Measurements from ENCODE around the gene ZNF30. TPM values are rescaled to one million over a fixed set of nuclear protein-coding genes. Genes with fewer than 3 reads are reported as not detected.
"Not testable (repeated sequence)": the region's sequence is repeated elsewhere in the genome, so short reads cannot be mapped to it uniquely, and the experiment has no call there.

Gene ZNF30
- total RNA-seq, 4 donors from 2014 or later, result 0.26 to 7.1 (median 2.8) TPM

GRCh38 chr19:34963573-34964406, 37.1 kb downstream of the ZNF30 start, which contains the start of gene ZNF792:
ZNF792 (minus strand) TSS chr19:34964229; CDS start chr19:34963662, 567 bp downstream.
- Histone ChIP-seq H3K4me3 (peak within 1 kb of the TSS; percentile 54 to 70), H3K27ac (peak within 1 kb of the TSS; percentile 16 to 60), H3K27me3 (no peaks in the 10 kb centered on the region), H3K9me3 (peaks cover 0 to 15% of the 10 kb centered on the region in 2 donors), H3K36me3 (no peaks in the 10 kb centered on the region), H3K4me1 (peaks cover 0 to 6% of the 10 kb centered on the region in 2 donors)
- intact Hi-C loops (cut with DNase I; ENCODE audit: low total_unique reads), result no loop called here
- peak; percentile 54 to 55 for DNase-seq
- TF ChIP-seq CTCF (IDR thresholded peaks at IDR 0.05) (no peak), POLR2A (IDR thresholded peaks at IDR 0.05) (no peak)

GRCh38 chr19:34964598-34964997, 37.9 kb downstream of the ZNF30 start:
- Histone ChIP-seq H3K36me3 (no peaks in the 10 kb centered on the region), H3K4me1 (peaks cover 0 to 6% of the 10 kb centered on the region in 2 donors), H3K27me3 (no peaks in the 10 kb centered on the region), H3K27ac (no peak overlapping the region), H3K9me3 (peaks cover 0 to 7% of the 10 kb centered on the region in 2 donors), H3K4me3 (no peak overlapping the region)
- intact Hi-C loops (cut with DNase I; ENCODE audit: low total_unique reads), result no loop called here
- DNase-seq, result no peak
- TF ChIP-seq POLR2A (IDR thresholded peaks at IDR 0.05) (no peak), CTCF (IDR thresholded peaks at IDR 0.05) (no peak)

GRCh38 chr19:34965505-34965904, 38.8 kb downstream of the ZNF30 start:
- H3K27ac ChIP-seq, H3K4me3 ChIP-seq: not testable (repeated sequence)

GRCh38 chr19:34967551-34967950, 40.8 kb downstream of the ZNF30 start:
- Histone ChIP-seq H3K4me3 (no peak overlapping the region), H3K27me3 (no peaks in the 10 kb centered on the region), H3K27ac (no peak overlapping the region), H3K9me3 (no peaks in the 10 kb centered on the region), H3K36me3 (no peaks in the 10 kb centered on the region), H3K4me1 (peaks cover 0 to 6% of the 10 kb centered on the region in 2 donors)
- TF ChIP-seq CTCF (IDR thresholded peaks at IDR 0.05), result no peak
- TF ChIP-seq POLR2A (IDR thresholded peaks at IDR 0.05), result no peak
- intact Hi-C loops (cut with DNase I; ENCODE audit: low total_unique reads), result loop anchor here (2.0 kb wide), 1 partner anchor 45 kb away; no protein-coding TSS in a partner anchor
- no peak for DNase-seq

More at GRCh38 chr19:34965505-34965904, 38.8 kb downstream of the ZNF30 start:
- intact Hi-C loops (cut with DNase I; ENCODE audit: low total_unique reads); H3K27me3 ChIP-seq; H3K4me1 ChIP-seq; H3K9me3 ChIP-seq; DNase-seq; H3K36me3 ChIP-seq: not testable (repeated sequence)

- no peak overlapping the region for H3K27ac ChIP-seq
- H3K27me3 ChIP-seq, result no peaks in the 10 kb centered on the region
- no peaks in the 10 kb centered on the region for H3K36me3 ChIP-seq
- no peaks in the 10 kb centered on the region for H3K9me3 ChIP-seq
- H3K4me3 ChIP-seq, result no peak overlapping the region
- intact Hi-C loops (cut with DNase I; ENCODE audit: low total_unique reads), result no loop called here
- TF ChIP-seq CTCF (IDR thresholded peaks at IDR 0.05) (no peak), POLR2A (IDR thresholded peaks at IDR 0.05) (no peak)
- DNase-seq, result no peak
- no peaks in the 10 kb centered on the region for H3K4me1 ChIP-seq
These were observed 43.0 kb downstream of the ZNF30 start for GRCh38 chr19:34969721-34970120.

- H3K36me3 ChIP-seq; intact Hi-C loops (cut with DNase I; ENCODE audit: low total_unique reads); H3K9me3 ChIP-seq; DNase-seq; H3K27ac ChIP-seq; H3K4me1 ChIP-seq; H3K4me3 ChIP-seq; H3K27me3 ChIP-seq: not testable (repeated sequence)
These were observed 43.6 kb downstream of the ZNF30 start for GRCh38 chr19:34970185-34970780.

All from uterus (tissue), 4 donors.